ENCODE results near the gene RFT1. TPM values are rescaled to one million over a fixed set of nuclear protein-coding genes. Genes with fewer than 3 reads are reported as not detected.

Gene RFT1
- total RNA-seq, 2 experiments from 2014 or later, result 8.5 to 10.2 TPM

- no peaks in the 10 kb centered on the region for H3K4me1 Mint-ChIP-seq (ENCODE audit: low read depth)
- Histone ChIP-seq H3K9me3 (ENCODE audit: control insufficient read depth in 1 of 2, insufficient read depth in 1 of 2, low read length in 2 of 2) (no peaks in the 10 kb centered on the region), H3K27me3 (ENCODE audit: control insufficient read depth in 1 of 2, insufficient read depth in 2 of 2, low read length in 2 of 2) (no peaks in the 10 kb centered on the region), H3K4me1 (ENCODE audit: insufficient read depth, low read length) (no peaks in the 10 kb centered on the region), H3K36me3 (ENCODE audit: insufficient read depth, low read length) (no peaks in the 10 kb centered on the region), H3K4me3 (ENCODE audit: low read length) (no peak overlapping the region), H3K27ac (ENCODE audit: low read depth in 1 of 2, low read length in 2 of 2) (no peak overlapping the region)
- no peak overlapping the region for H3K27ac Mint-ChIP-seq
- intact Hi-C loops (cut with DNase I, micrococcal nuclease), result no loop called here
- H3K36me3 Mint-ChIP-seq (ENCODE audit: low read depth), result no peaks in the 10 kb centered on the region
- ChIA-PET POLR2A (no interaction called here), CTCF (no interaction called here)
- H3K4me3 Mint-ChIP-seq, result no peak overlapping the region
- no peak for TF ChIP-seq CTCF (IDR thresholded peaks at IDR 0.05)
- no peaks in the 10 kb centered on the region for H3K9me3 Mint-ChIP-seq
- no peak for ATAC-seq (ENCODE audit: poor library complexity)
- H3K27me3 Mint-ChIP-seq, result peaks cover 4% of the 10 kb centered on the region
- DNase-seq, result no peak
Measured at GRCh38 chr3:53147903-53148400, 17.7 kb upstream of the RFT1 start.

- POLR2A ChIA-PET, result no interaction called here
- ATAC-seq (ENCODE audit: poor library complexity), result no peak
Measured at GRCh38 chr3:53147151-53147902, 17.1 kb upstream of the RFT1 start.

GRCh38 chr3:53146319-53146891 is 16.2 kb upstream of the RFT1 start:
- intact Hi-C loops (cut with DNase I, micrococcal nuclease), result no loop called here
- no peak for ATAC-seq (ENCODE audit: poor library complexity)
- Histone ChIP-seq H3K4me3 (ENCODE audit: low read length) (no peak overlapping the region), H3K9me3 (ENCODE audit: control insufficient read depth in 1 of 2, insufficient read depth in 1 of 2, low read length in 2 of 2) (no peaks in the 10 kb centered on the region), H3K27ac (ENCODE audit: low read depth in 1 of 2, low read length in 2 of 2) (no peak overlapping the region), H3K4me1 (ENCODE audit: insufficient read depth, low read length) (no peaks in the 10 kb centered on the region), H3K36me3 (ENCODE audit: insufficient read depth, low read length) (no peaks in the 10 kb centered on the region), H3K27me3 (ENCODE audit: control insufficient read depth in 1 of 2, insufficient read depth in 2 of 2, low read length in 2 of 2) (no peaks in the 10 kb centered on the region)
- Mint-ChIP-seq H3K4me1 (ENCODE audit: low read depth) (no peaks in the 10 kb centered on the region), H3K4me3 (no peak overlapping the region), H3K9me3 (no peaks in the 10 kb centered on the region), H3K27me3 (no peaks in the 10 kb centered on the region), H3K27ac (no peak overlapping the region), H3K36me3 (ENCODE audit: low read depth) (no peaks in the 10 kb centered on the region)
- no peak for TF ChIP-seq CTCF (IDR thresholded peaks at IDR 0.05)
- DNase-seq, result no peak
- ChIA-PET CTCF (no interaction called here), POLR2A (no interaction called here)

More at GRCh38 chr3:53147151-53147902, 17.1 kb upstream of the RFT1 start:
- H3K4me1 ChIP-seq (ENCODE audit: insufficient read depth, low read length), result no peaks in the 10 kb centered on the region
- intact Hi-C loops (cut with DNase I, micrococcal nuclease), result no loop called here
- no peak overlapping the region for H3K27ac Mint-ChIP-seq
- no peaks in the 10 kb centered on the region for H3K9me3 ChIP-seq (ENCODE audit: control insufficient read depth in 1 of 2, insufficient read depth in 1 of 2, low read length in 2 of 2)
- no peak overlapping the region for H3K27ac ChIP-seq (ENCODE audit: low read depth in 1 of 2, low read length in 2 of 2)
- DNase-seq, result no peak
- H3K27me3 ChIP-seq (ENCODE audit: control insufficient read depth in 1 of 2, insufficient read depth in 2 of 2, low read length in 2 of 2), result no peaks in the 10 kb centered on the region
- CTCF ChIA-PET, result no interaction called here
- H3K4me3 ChIP-seq (ENCODE audit: low read length), result no peak overlapping the region
- H3K4me1 Mint-ChIP-seq (ENCODE audit: low read depth), result no peaks in the 10 kb centered on the region
- no peaks in the 10 kb centered on the region for H3K27me3 Mint-ChIP-seq
- H3K9me3 Mint-ChIP-seq, result no peaks in the 10 kb centered on the region
- H3K36me3 Mint-ChIP-seq (ENCODE audit: low read depth), result no peaks in the 10 kb centered on the region
- no peak overlapping the region for H3K4me3 Mint-ChIP-seq
- H3K36me3 ChIP-seq (ENCODE audit: insufficient read depth, low read length), result no peaks in the 10 kb centered on the region
- no peak for TF ChIP-seq CTCF (IDR thresholded peaks at IDR 0.05)
